HFFc6 (cell line): ENCODE measurements around the gene LRP6. TPM values are rescaled to one million over a fixed set of nuclear protein-coding genes. Genes with fewer than 3 reads are reported as not detected.

Source experiments
- DNase-seq: peaks from one replicate; pipeline ENCODE4 v3.0.0-alpha.2; 2018
- H3K27ac Mint-ChIP-seq: 2 replicates; pipeline ENCODE4 v1.8.0; 2020; ENCODE audit warnings: mild to moderate bottlenecking, mixed read lengths
- H3K27me3 Mint-ChIP-seq: 2 replicates; pipeline ENCODE4 v1.8.0; 2021; ENCODE audit warnings: mild to moderate bottlenecking, moderate library complexity, mixed read lengths; ENCODE audit not compliant: insufficient read depth
- H3K36me3 Mint-ChIP-seq: 2 replicates; pipeline ENCODE4 v1.8.0; 2021; ENCODE audit warnings: low read depth, mixed read lengths
- H3K4me1 Mint-ChIP-seq: 2 replicates; pipeline ENCODE4 v1.8.0; 2020; ENCODE audit warnings: low read depth, mixed read lengths
- H3K4me3 Mint-ChIP-seq: 2 replicates; pipeline ENCODE4 v1.8.0; 2020; ENCODE audit warnings: mild to moderate bottlenecking, moderate library complexity, mixed read lengths
- H3K9me3 Mint-ChIP-seq: 2 replicates; pipeline ENCODE4 v1.8.0; 2020; ENCODE audit warnings: mild to moderate bottlenecking, mixed read lengths
- total RNA-seq, 6 experiments: library from RNA; stranded (reverse); fragmentation: NEBNext Ultra II Directional; extraction: Animal tissue kit (Norgen Biotek cat#: 25700); gene quantifications; 2 replicates in 1 of 6; 3 replicates in 5 of 6; pipeline ENCODE4 v1.2.3, GENCODE V29; 2021
- TF ChIP-seq, protein P1 (sequence below): fragments of 200-600 bp; sonication (generic); IDR thresholded peaks from 2 replicates; pipeline ENCODE4 v1.5.0; 2021; ENCODE audit warnings: antibody characterized with exemption, mild to moderate bottlenecking

LRP6 gene
- total RNA-seq, 6 experiments from 2014 or later, result 24.0 to 31.6 (median 27.0) TPM

- peaks cover 13% of the 10 kb centered on the region; the same call in 1 of the 2 replicates for H3K9me3 Mint-ChIP-seq
- peaks cover 13% of the 10 kb centered on the region for H3K4me1 Mint-ChIP-seq
- H3K27me3 Mint-ChIP-seq, result peaks cover 1% of the 10 kb centered on the region; the same call in 1 of the 2 replicates
- TF ChIP-seq, protein P1, sequence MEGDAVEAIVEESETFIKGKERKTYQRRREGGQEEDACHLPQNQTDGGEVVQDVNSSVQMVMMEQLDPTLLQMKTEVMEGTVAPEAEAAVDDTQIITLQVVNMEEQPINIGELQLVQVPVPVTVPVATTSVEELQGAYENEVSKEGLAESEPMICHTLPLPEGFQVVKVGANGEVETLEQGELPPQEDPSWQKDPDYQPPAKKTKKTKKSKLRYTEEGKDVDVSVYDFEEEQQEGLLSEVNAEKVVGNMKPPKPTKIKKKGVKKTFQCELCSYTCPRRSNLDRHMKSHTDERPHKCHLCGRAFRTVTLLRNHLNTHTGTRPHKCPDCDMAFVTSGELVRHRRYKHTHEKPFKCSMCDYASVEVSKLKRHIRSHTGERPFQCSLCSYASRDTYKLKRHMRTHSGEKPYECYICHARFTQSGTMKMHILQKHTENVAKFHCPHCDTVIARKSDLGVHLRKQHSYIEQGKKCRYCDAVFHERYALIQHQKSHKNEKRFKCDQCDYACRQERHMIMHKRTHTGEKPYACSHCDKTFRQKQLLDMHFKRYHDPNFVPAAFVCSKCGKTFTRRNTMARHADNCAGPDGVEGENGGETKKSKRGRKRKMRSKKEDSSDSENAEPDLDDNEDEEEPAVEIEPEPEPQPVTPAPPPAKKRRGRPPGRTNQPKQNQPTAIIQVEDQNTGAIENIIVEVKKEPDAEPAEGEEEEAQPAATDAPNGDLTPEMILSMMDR, result no peak
- DNase-seq, result peak; percentile 32
- peak overlapping the region; percentile 83 for H3K27ac Mint-ChIP-seq
- peaks cover 10% of the 10 kb centered on the region for H3K36me3 Mint-ChIP-seq
- peak overlapping the region; percentile 40 for H3K4me3 Mint-ChIP-seq
Measured at GRCh38 chr12:12273291-12273957, 6.6 kb upstream of the LRP6 start.

DNA sequence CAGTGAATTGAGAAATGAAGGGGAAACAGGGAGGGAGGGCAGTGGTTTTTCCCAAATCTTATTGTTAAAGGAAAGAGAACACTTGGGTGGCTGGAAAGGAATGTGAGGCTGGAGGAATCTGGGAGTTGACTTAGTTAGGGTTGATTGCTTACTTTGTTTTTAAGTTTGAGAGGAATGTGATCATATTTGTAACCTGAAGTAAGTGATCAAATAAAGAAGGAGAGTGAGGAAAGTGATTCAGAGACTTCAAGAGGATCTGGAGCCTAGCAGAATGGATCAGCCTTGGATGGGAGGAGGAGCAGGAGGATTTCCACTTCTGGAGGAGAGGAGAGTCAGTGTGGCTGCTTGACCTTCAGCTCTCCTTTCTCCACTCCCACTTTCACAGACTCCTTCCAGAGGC lies 6.0 kb upstream of the LRP6 start:
- TF ChIP-seq, protein P1, result no peak
- no peak for DNase-seq
- Mint-ChIP-seq H3K4me1 (peaks cover 16% of the 10 kb centered on the region), H3K36me3 (peaks cover 8% of the 10 kb centered on the region), H3K27ac (peak overlapping the region; percentile 83), H3K4me3 (peak overlapping the region; percentile 40), H3K27me3 (no peaks in the 10 kb centered on the region), H3K9me3 (peaks cover 12% of the 10 kb centered on the region; the same call in 1 of the 2 replicates)

GRCh38 chr12:12270226-12270625 lies 3.4 kb upstream of the LRP6 start:
- no peak for DNase-seq
- Mint-ChIP-seq H3K4me3 (no peak overlapping the region), H3K4me1 (peaks cover 24% of the 10 kb centered on the region), H3K36me3 (no peaks in the 10 kb centered on the region), H3K27ac (no peak overlapping the region), H3K27me3 (no peaks in the 10 kb centered on the region), H3K9me3 (peaks cover 3% of the 10 kb centered on the region; the same call in 1 of the 2 replicates)
- TF ChIP-seq, protein P1, result no peak

DNA sequence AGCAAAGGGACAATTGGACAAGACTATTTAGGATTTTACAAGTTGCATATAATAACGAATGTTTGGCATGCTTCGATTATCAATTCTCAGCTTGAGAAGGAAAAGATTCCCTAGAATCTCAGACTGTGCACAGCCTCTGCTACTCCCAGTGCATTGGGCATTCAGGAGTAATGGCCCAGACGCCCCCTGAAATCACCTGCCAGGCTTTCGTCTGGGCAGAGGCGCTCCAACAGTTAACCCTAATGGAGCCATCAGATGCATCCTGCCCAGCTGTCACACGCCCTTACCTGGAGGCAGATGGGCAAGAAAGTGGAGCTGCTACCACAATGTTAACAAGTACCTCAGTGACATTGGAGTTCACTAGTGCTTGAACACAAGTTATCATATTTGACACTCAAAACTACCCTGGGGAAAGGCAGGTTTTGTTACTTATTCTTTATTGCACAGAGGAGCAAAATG lies 927 bp upstream of the LRP6 start:
- TF ChIP-seq, protein P1, result no peak
- Mint-ChIP-seq H3K27ac (peak overlapping the region; percentile 99), H3K36me3 (no peaks in the 10 kb centered on the region), H3K9me3 (no peaks in the 10 kb centered on the region), H3K4me3 (peak overlapping the region; percentile 93), H3K4me1 (peaks cover 33% of the 10 kb centered on the region), H3K27me3 (no peaks in the 10 kb centered on the region)
- no peak for DNase-seq

- peak overlapping the region; percentile 93 for H3K4me3 Mint-ChIP-seq
- TF ChIP-seq, protein P1, result no peak
- H3K36me3 Mint-ChIP-seq, result no peaks in the 10 kb centered on the region
- H3K27me3 Mint-ChIP-seq, result no peaks in the 10 kb centered on the region
- no peak for DNase-seq
- peak overlapping the region; percentile 99 for H3K27ac Mint-ChIP-seq
- peaks cover 29% of the 10 kb centered on the region for H3K4me1 Mint-ChIP-seq
- no peaks in the 10 kb centered on the region for H3K9me3 Mint-ChIP-seq
Measured at GRCh38 chr12:12266389-12266872, 413 bp downstream of the LRP6 start.
